ENCODE data around the gene ATP6V1F.

Gene ATP6V1F

DNA sequence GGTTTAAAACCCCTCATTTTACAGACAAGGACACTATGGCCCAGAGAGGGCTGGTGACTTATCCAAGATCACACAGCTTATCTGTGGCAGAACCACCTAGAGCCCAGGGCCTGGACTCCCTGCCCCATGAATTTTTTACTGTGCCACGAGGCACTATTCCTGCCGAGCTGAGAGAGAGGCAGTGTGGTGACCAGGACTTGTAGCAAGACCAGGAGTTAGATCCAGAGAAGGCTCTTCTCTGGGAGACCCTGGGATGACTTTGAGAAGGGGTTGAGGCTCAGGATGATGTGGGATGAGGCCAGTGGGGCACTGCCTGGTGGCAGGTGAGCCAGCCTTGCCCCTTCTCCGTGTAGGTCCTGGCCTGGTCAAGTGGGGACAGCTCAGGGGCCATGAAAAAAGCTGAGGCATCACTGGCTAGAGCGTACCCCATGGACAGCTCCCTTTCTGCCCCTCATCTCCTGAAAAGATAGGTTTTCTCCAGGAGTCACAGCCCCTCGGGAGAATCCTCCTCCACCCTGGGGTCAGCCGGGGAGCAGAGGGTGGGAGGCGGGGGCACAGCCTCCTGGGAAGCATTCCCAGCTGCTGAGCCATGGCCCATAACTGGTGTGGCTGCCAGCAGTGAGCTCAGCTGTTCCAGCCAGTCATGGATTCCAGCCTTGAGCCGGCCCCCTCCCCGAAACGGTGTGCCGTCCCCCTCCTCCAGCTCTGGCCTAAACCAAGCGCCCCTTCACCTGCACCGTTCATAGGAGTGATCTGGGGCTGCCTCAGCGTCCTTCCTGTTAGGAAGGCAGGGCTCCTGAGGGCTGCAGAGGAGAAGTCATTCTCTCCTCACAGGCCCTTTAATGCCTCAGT lies 26.6 kb upstream of the ATP6V1F start:
- in situ Hi-C loops (cut with HindIII; ENCODE audit: low sequenced_read_pairs) = no loop called here
- TF ChIP-seq, protein P1, sequence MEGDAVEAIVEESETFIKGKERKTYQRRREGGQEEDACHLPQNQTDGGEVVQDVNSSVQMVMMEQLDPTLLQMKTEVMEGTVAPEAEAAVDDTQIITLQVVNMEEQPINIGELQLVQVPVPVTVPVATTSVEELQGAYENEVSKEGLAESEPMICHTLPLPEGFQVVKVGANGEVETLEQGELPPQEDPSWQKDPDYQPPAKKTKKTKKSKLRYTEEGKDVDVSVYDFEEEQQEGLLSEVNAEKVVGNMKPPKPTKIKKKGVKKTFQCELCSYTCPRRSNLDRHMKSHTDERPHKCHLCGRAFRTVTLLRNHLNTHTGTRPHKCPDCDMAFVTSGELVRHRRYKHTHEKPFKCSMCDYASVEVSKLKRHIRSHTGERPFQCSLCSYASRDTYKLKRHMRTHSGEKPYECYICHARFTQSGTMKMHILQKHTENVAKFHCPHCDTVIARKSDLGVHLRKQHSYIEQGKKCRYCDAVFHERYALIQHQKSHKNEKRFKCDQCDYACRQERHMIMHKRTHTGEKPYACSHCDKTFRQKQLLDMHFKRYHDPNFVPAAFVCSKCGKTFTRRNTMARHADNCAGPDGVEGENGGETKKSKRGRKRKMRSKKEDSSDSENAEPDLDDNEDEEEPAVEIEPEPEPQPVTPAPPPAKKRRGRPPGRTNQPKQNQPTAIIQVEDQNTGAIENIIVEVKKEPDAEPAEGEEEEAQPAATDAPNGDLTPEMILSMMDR (IDR thresholded peaks at IDR 0.05; ENCODE audit: low read depth, low read length, missing control alignments) = no peak
- no peak for DNase-seq (ENCODE audit: low read depth)
- no peak overlapping the region for H3K4me3 ChIP-seq (ENCODE audit: low read depth, low read length)

DNA sequence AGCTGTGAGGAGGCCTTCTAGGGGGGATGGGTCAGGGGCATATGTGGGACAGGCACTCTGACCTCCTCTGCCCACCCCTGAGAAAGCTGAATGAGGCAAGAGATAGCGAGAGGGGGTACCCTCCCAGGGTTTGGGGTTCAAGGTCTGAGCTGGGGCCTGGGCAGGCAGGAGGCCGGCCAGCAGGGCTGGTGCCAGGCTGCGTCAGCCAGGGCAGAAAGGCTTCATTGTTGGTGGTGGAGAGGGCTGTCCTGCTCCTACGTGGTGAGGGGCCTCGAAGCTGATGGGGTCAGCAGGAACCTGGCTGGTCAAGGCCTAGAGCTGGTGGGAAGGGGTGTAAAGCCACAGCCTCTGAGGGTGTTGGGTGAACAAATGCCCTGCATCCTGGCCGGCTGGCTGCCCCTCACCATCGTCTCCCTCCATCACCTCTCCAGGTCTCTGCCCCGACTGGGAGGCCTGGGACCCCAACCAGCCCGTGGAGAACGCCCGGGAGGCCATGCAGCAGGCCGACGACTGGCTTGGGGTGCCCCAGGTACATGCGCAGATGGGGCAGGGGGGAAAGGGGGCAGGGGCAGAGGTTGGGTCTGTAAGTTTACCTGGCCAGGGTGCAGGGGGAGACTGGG lies 25.8 kb upstream of the ATP6V1F start:
- TF ChIP-seq, protein P1 (IDR thresholded peaks at IDR 0.05; ENCODE audit: low read depth, low read length, missing control alignments) = no peak
- no peak overlapping the region for H3K4me3 ChIP-seq (ENCODE audit: low read depth, low read length)
- no peak for DNase-seq (ENCODE audit: low read depth)
- in situ Hi-C loops (cut with HindIII; ENCODE audit: low sequenced_read_pairs) = no loop called here

DNA sequence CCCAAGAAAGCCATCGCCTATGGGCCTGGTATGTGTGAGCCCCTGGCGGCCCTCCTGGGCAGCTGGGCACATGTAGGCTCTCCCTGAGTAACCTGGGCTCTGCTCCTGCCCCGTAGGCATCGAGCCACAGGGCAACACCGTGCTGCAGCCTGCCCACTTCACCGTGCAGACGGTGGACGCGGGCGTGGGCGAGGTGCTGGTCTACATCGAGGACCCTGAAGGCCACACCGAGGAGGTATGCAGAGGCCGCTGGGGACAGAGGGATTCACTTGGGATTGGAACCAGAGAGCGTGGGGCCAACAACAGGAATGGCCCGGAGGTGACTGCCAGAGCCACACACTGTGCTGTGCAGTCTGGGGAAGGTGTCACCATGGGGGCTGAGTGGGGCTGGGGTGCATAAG lies 25.1 kb upstream of the ATP6V1F start:
- DNase-seq (ENCODE audit: low read depth) = no peak
- in situ Hi-C loops (cut with HindIII; ENCODE audit: low sequenced_read_pairs) = no loop called here
- TF ChIP-seq, protein P1 (IDR thresholded peaks at IDR 0.05; ENCODE audit: low read depth, low read length, missing control alignments) = no peak
- H3K4me3 ChIP-seq (ENCODE audit: low read depth, low read length) = no peak overlapping the region

DNA sequence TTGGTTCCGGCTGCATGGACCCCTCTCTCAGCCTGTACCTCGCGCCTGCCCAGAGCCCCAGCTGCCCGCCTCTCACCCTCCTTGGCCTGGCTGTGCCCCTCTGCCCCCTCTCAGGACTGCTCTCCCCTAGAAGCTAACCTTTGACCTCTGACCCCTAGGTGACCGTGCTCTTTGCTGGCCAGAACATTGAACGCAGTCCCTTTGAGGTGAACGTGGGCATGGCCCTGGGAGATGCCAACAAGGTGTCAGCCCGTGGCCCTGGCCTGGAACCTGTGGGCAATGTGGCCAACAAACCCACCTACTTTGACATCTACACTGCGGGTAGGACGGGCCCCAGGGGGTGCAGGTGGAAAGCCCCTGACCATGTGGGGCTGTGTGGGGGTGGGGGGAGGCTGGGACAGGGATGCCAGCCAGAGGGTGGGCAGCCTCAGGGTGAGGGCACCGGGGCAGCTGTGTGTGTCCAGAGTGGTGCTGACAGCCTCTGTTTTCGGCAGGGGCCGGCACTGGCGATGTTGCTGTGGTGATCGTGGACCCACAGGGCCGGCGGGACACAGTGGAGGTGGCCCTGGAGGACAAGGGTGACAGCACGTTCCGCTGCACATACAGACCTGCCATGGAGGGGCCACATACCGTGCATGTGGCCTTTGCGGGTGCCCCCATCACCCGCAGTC lies 24.4 kb upstream of the ATP6V1F start:
- H3K4me3 ChIP-seq (ENCODE audit: low read depth, low read length) = no peak overlapping the region
- in situ Hi-C loops (cut with HindIII; ENCODE audit: low sequenced_read_pairs) = no loop called here
- no peak for DNase-seq (ENCODE audit: low read depth)
- TF ChIP-seq, protein P1 (IDR thresholded peaks at IDR 0.05; ENCODE audit: low read depth, low read length, missing control alignments) = no peak

DNA sequence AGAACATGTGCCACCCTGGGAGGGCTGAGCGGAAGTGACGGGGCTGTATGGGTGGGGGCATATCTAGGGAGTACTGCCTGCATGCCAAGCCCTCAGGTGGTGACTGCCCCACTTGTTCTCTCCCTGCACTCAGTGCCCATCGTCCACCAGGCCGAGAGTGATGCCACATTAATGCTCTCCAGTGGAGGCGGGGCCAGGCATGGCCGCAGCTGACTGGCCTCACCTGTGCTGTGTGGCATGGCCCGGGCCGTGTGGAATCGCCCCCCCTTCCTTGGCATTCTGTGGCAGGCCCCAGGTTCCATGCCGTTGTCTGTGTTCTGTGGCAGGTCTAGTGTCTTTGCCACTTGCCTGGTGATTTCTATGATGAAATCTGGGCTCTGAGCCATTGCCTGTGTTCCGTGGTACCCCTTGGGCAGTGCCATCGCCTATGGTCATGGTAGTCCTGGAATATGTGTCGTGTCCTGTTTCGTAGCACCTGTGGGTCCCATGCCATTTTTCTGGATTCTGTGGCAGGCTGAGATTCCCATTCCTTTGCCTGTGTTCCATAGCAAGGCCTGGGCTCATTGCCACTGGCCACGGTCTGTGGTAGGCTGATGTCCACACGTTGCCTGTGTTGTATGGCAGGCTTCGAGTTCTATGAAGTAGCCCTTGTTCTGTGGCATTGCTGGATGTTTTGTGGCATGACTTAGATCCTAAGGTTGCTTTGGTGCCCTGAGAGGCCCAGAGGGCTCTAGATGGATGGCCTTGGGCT lies 23.5 kb upstream of the ATP6V1F start:
- in situ Hi-C loops (cut with HindIII; ENCODE audit: low sequenced_read_pairs) = no loop called here
- H3K4me3 ChIP-seq (ENCODE audit: low read depth, low read length) = no peak overlapping the region
- DNase-seq (ENCODE audit: low read depth) = no peak
- TF ChIP-seq, protein P1 (IDR thresholded peaks at IDR 0.05; ENCODE audit: low read depth, low read length, missing control alignments) = no peak

DNA sequence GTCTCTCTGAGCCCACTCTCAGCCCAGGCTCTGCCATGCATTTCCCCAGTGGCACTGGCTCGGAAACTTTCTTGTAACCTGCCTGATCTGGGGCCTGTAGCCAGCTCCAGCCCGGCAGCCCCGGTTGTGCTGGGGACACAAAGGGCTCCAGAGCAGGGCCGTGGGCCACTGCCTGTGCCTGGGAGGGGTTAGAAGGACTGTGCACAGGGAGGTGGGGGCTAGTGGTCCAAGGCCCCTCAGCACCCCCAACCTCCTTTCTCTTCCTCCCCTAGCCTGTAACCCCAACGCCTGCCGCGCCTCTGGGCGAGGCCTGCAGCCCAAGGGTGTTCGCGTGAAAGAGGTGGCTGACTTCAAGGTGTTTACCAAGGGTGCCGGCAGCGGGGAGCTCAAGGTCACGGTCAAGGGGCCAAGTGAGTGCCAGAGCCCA lies 22.9 kb upstream of the ATP6V1F start:
- TF ChIP-seq, protein P1 (IDR thresholded peaks at IDR 0.05; ENCODE audit: low read depth, low read length, missing control alignments) = no peak
- H3K4me3 ChIP-seq (ENCODE audit: low read depth, low read length) = no peak overlapping the region
- in situ Hi-C loops (cut with HindIII; ENCODE audit: low sequenced_read_pairs) = no loop called here
- no peak for DNase-seq (ENCODE audit: low read depth)
